SK-N-SH (cell line): ENCODE measurements around the gene AKR7A2. TPM values are rescaled to one million over a fixed set of nuclear protein-coding genes. Genes with fewer than 3 reads are reported as not detected.

ENCODE experiments used
- CTCF ChIA-PET: fragments of 300-600, 350-600 bp; formaldehyde crosslinking; extraction: SDS; loops from one replicate; lab custom pipeline; 2021; lab: Yijun Ruan, JAX
- POLR2A ChIA-PET: fragments of 350-600 bp; sonication (Branson Sonifier 250); formaldehyde crosslinking; extraction: SDS; loops from one replicate; lab custom pipeline; 2020; ENCODE audit warnings: antibody characterized with exemption, inconsistent platforms; lab: Yijun Ruan, JAX
- DNase-seq: peaks from one replicate; pipeline ENCODE4 v3.0.0; 2012
- H2AFZ ChIP-seq: fragments of 200-600 bp; sonication (generic); 2 replicates; pipeline ENCODE4 v1.8.1; 2016; ENCODE audit warnings: antibody characterized with exemption, mild to moderate bottlenecking, low read depth
- H3F3A ChIP-seq: fragments of 200-600 bp; sonication (generic); replicated peaks from 2 replicates; pipeline ENCODE3; 2016; ENCODE audit warnings: antibody characterized with exemption, mild to moderate bottlenecking; ENCODE audit not compliant: insufficient read depth
- H3K27ac ChIP-seq, 2 experiments: fragments of 200-500 bp in 1 of 2; fragments of 200-600 bp in 1 of 2; sonication (Bioruptor generic) in 1 of 2; sonication (generic), shearing (Covaris generic) in 1 of 2; 2 replicates each; pipeline versions ENCODE4 v1.5.1 to v1.6.1; 2014 to 2016; ENCODE audit warnings: low read depth in 2 of 2, inconsistent platforms in 1 of 2, low read length in 1 of 2, mild to moderate bottlenecking in 1 of 2, mixed read lengths in 1 of 2
- H3K27me3 ChIP-seq: fragments of 200-600 bp; sonication (generic), shearing (Covaris generic); 2 replicates; pipeline ENCODE4 v1.6.1; 2016; ENCODE audit warnings: mixed run types; ENCODE audit not compliant: insufficient read depth
- H3K36me3 ChIP-seq, 2 experiments: fragments of 200-500 bp in 1 of 2; fragments of 200-600 bp in 1 of 2; sonication (Bioruptor generic) in 1 of 2; sonication (generic) in 1 of 2; replicated peaks in 1 of 2; 2 replicates each; pipeline versions ENCODE3 to v1.5.1; 2014 to 2016; ENCODE audit warnings: low read length in 1 of 2, mild to moderate bottlenecking in 1 of 2; ENCODE audit not compliant: insufficient read depth in 2 of 2, control insufficient read depth in 1 of 2
- H3K4me1 ChIP-seq, 2 experiments: fragments of 200-500 bp in 1 of 2; fragments of 200-600 bp in 1 of 2; sonication (Bioruptor generic) in 1 of 2; sonication (generic), shearing (Covaris generic) in 1 of 2; 2 replicates each; pipeline versions ENCODE4 v1.5.1 to v1.6.1; 2014 to 2016; ENCODE audit warnings: low read depth in 1 of 2, low read length in 1 of 2, mixed run types in 1 of 2; ENCODE audit not compliant: insufficient read depth in 2 of 2, control insufficient read depth in 1 of 2
- H3K4me2 ChIP-seq: fragments of 200-600 bp; sonication (generic), shearing (Covaris generic); 2 replicates; pipeline ENCODE4 v1.6.1; 2017; ENCODE audit warnings: mixed run types
- H3K4me3 ChIP-seq, 2 experiments: fragments of 200-500 bp in 1 of 2; fragments of 200-600 bp in 1 of 2; sonication (Bioruptor generic) in 1 of 2; sonication (generic), shearing (Covaris generic) in 1 of 2; 2 replicates each; pipeline versions ENCODE4 v1.5.1 to v1.8.1; 2014 to 2016; ENCODE audit warnings: low read depth in 2 of 2, inconsistent platforms in 1 of 2, low read length in 1 of 2, mild to moderate bottlenecking in 1 of 2, mixed read lengths in 1 of 2, moderate library complexity in 1 of 2
- H3K79me2 ChIP-seq: fragments of 200-600 bp; sonication (generic); 2 replicates; pipeline ENCODE4 v1.8.1; 2017; ENCODE audit warnings: mild to moderate bottlenecking; ENCODE audit not compliant: insufficient read depth
- H3K9ac ChIP-seq: fragments of 200-600 bp; sonication (generic); 2 replicates; pipeline ENCODE4 v1.6.1; 2017; ENCODE audit warnings: mixed run types
- H3K9me2 ChIP-seq: fragments of 200-600 bp; sonication (generic); 2 replicates; pipeline ENCODE4 v1.6.1; 2017; ENCODE audit warnings: mixed run types
- H3K9me3 ChIP-seq: fragments of 200-600 bp; sonication (generic); 2 replicates; pipeline ENCODE4 v1.6.1; 2017; ENCODE audit warnings: mixed run types, mild to moderate bottlenecking, moderate library complexity
- H4K20me1 ChIP-seq: fragments of 200-600 bp; sonication (generic); 2 replicates; pipeline ENCODE4 v1.6.1; 2017; ENCODE audit warnings: mild to moderate bottlenecking, mixed run types; ENCODE audit not compliant: insufficient read depth
- CHD2 ChIP-seq: fragments of 150-350 bp; IDR thresholded peaks from 2 replicates; pipeline ENCODE4 v1.6.1; 2018; ENCODE audit warnings: low read length; ENCODE audit not compliant: partially characterized antibody
- EZH2phosphoT487 ChIP-seq: fragments of 200-600 bp; sonication (generic); IDR thresholded peaks from 2 replicates; pipeline ENCODE4 v1.6.1; 2017; ENCODE audit warnings: low read depth, mixed run types, mild to moderate bottlenecking, antibody characterized with exemption, moderate library complexity, borderline replicate concordance
- FOSL2 ChIP-seq: IDR thresholded peaks from 2 replicates; pipeline ENCODE4 v1.4.0; 2012; ENCODE audit warnings: low read depth, mild to moderate bottlenecking, moderate library complexity, borderline replicate concordance
- RAD21 ChIP-seq: IDR thresholded peaks from 2 replicates; pipeline ENCODE4 v1.6.1; 2012; ENCODE audit warnings: mild to moderate bottlenecking, low read length
- RCOR1 ChIP-seq: fragments of 150-350 bp; IDR thresholded peaks from 2 replicates; pipeline ENCODE4 v1.6.1; 2017; ENCODE audit warnings: antibody characterized with exemption, low read length
- SIN3A ChIP-seq: IDR thresholded peaks from 2 replicates; pipeline ENCODE4 v1.6.1; 2012; ENCODE audit warnings: low read depth, mild to moderate bottlenecking, low read length, moderate library complexity, borderline replicate concordance
- SMC3 ChIP-seq: IDR thresholded peaks from 2 replicates; pipeline ENCODE4 v1.6.1; 2012; ENCODE audit warnings: low read depth, low read length, improper control_type of control experiment
- YY1 ChIP-seq: IDR thresholded peaks from 2 replicates; pipeline ENCODE4 v1.4.0; 2012; ENCODE audit warnings: low read depth, mild to moderate bottlenecking
- WGBS: methylation state at CpG from one replicate; pipeline ENCODE4 v1.1.6; 2017; ENCODE audit warnings: low lambda C conversion rate; 5-methylcytosine and 5-hydroxymethylcytosine counted together
- polyA plus RNA-seq, 3 experiments: library from polyadenylated mRNA; depleted of rRNA; stranded (reverse); fragments of >200 nt; gene quantifications; 2 replicates each; pipeline ENCODE4 v1.2.3, GENCODE V29; 2012
- TF ChIP-seq, protein P1 (sequence below): IDR thresholded peaks from 2 replicates; pipeline ENCODE4; 2012
- TF ChIP-seq, protein P2 (sequence below): fragments of 150-350 bp; IDR thresholded peaks from 2 replicates; pipeline ENCODE4 v1.6.1; 2016; ENCODE audit warnings: mild to moderate bottlenecking, low read depth, low read length
- TF ChIP-seq, protein P3 (sequence below): fragments of 200-600 bp; sonication (generic); IDR thresholded peaks from 2 replicates; pipeline ENCODE4 v1.6.1; 2017; ENCODE audit warnings: antibody characterized with exemption, mild to moderate bottlenecking, moderate library complexity

Gene AKR7A2
- polyA plus RNA-seq, 1 of the 3 experiments (the other 2 are of a cell fraction), result 40.7 TPM

DNA sequence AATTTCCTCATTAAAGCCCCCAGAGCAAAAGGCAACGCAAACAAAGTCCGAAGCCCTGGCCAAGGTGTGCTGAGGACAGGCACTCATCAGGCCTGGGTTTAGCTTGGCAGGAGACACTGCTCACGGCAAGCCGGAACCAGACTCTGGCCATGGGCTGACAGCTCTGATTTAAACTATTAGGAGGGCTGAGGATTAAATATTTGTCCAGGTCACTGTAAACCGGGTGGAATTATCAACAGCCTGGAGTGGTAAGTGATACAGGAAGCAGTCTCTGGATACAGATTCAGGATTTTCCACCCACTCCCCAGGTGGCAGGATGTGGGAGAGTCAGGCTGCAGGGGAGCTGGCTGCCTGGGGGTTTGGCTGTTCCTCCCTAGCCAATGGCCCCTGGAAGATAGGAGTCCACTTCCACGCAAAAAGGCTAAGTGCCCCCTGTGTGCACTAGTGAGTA, 42.6 kb upstream of the AKR7A2 start (continued):
- TF ChIP-seq SIN3A (no peak), FOSL2 (no peak), CHD2 (no peak)

DNA sequence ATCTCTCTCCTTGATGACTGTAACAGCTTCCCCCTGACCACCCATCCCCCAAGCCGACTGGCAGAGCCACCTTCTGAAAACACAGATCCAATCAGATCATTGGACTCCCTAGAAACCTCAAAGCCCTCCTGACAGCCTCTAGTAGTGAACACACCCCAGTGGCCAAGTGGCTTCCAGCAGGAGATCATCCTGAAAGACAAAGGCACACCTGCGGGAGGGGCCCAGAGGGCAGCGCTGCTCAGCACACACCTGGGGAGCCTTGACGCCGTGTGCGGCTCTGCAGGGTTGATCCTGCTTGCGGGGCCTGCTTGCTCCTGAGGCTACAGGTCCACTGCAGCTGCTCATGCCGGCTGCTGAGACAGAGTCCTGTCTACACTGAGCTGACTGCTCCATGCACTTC, 41.7 kb upstream of the AKR7A2 start:
- H3F3A ChIP-seq, result no peaks in the 10 kb centered on the region
- no peak overlapping the region for H3K9ac ChIP-seq
- WGBS, result 89% methylated on average over 4 of the region's 8 CpGs
- no peaks in the 10 kb centered on the region for H3K9me2 ChIP-seq
- H4K20me1 ChIP-seq, result peaks cover 9% of the 10 kb centered on the region
- peaks cover 18 to 60% of the 10 kb centered on the region in 2 experiments for H3K36me3 ChIP-seq
- no peak overlapping the region for H2AFZ ChIP-seq
- H3K9me3 ChIP-seq, result no peaks in the 10 kb centered on the region
- no peak overlapping the region for H3K4me3 ChIP-seq
- POLR2A ChIA-PET, result no interaction called here
- H3K27ac ChIP-seq, result peak overlapping the region in 1 of 2 experiments; percentile 71; a peak in 2 of 4 replicates
- peaks cover 0 to 47% of the 10 kb centered on the region in 2 experiments; a peak in 1 of 4 replicates for H3K4me1 ChIP-seq
- no peak for DNase-seq
- peaks cover under 1% of the 10 kb centered on the region; the same call in 1 of the 2 replicates for H3K79me2 ChIP-seq
- H3K4me2 ChIP-seq, result no peak overlapping the region
- H3K27me3 ChIP-seq, result no peaks in the 10 kb centered on the region
- CTCF ChIA-PET, result interaction anchor here (0.9 to 5.3 kb wide), 3 partner anchors 9 to 35 kb away, joined by 4 to 31 read pairs (median 6); no protein-coding TSS in a partner anchor
- TF ChIP-seq, protein P1, sequence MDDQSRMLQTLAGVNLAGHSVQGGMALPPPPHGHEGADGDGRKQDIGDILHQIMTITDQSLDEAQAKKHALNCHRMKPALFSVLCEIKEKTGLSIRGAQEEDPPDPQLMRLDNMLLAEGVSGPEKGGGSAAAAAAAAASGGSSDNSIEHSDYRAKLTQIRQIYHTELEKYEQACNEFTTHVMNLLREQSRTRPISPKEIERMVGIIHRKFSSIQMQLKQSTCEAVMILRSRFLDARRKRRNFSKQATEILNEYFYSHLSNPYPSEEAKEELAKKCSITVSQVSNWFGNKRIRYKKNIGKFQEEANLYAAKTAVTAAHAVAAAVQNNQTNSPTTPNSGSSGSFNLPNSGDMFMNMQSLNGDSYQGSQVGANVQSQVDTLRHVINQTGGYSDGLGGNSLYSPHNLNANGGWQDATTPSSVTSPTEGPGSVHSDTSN, result no peak
- TF ChIP-seq YY1, result no peak
- TF ChIP-seq, all 33 proteins: peak for 0

DNA sequence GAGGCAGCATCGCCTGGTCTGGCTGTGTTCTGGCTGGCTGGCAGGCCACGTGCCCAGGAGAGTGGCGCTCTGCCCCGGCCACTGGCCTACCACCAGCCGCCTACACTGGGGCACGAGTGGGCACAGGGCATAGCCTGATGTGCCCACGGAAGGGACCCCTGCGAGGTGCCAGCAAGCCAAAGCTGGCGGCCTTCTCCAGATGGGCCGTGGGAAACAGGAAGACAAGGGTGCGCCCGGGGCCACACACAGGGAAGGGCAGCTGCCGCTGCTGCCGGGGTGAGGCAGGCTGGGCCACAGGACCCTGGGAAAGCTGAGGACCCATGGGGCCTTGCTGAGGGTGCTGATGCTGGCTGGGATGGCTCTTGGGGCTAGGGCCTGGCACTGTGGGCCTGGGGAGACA, 40.9 kb upstream of the AKR7A2 start:
- Histone ChIP-seq H3K79me2 (no peaks in the 10 kb centered on the region), H2AFZ (no peak overlapping the region), H3K27me3 (no peaks in the 10 kb centered on the region), H4K20me1 (0 out of 2 replicates have a peak, but pooled peaks cover 5% of the 10 kb centered on the region), H3K36me3 (peaks cover 17 to 66% of the 10 kb centered on the region in 2 experiments), H3K9me3 (no peaks in the 10 kb centered on the region), H3K4me2 (no peak overlapping the region), H3K4me3 (no peak overlapping the region), H3F3A (no peaks in the 10 kb centered on the region), H3K4me1 (peaks cover 0 to 53% of the 10 kb centered on the region in 2 experiments; a peak in 1 of 4 replicates), H3K27ac (peak overlapping the region in 1 of 2 experiments; percentile 71; a peak in 1 of 4 replicates), H3K9ac (no peak overlapping the region), H3K9me2 (no peaks in the 10 kb centered on the region)
- TF ChIP-seq EZH2phosphoT487, result no peak
- TF ChIP-seq CHD2, result no peak
- no peak for DNase-seq
- 96% methylated on average over 10 of the region's 14 CpGs for WGBS
- ChIA-PET POLR2A (no interaction called here), CTCF (interaction anchor here (0.6 to 5.3 kb wide), 5 partner anchors 9 to 301 kb away, joined by 3 to 31 read pairs (median 4); no protein-coding TSS in a partner anchor)

DNA sequence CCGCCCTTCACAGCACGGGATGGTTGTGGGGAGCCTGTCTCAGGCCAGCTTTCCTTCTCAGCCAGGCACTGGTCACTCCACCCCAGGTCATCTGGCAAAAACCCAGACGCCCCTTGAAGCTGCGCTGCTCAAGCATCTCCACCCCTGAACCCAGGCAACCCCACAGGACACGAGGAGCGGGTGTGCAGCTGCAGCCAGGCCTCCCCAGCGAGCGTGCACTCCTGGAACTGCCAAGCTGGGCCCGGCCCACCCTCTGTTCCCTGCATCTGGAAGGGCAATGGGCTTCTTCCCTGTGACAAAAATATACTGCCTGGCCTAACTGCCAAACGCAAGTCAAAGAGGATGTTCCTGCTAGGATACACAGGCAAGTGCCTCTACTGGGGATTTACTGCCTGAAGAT, 39.9 kb upstream of the AKR7A2 start:
- no peak overlapping the region for H2AFZ ChIP-seq
- H3K9me3 ChIP-seq, result no peaks in the 10 kb centered on the region
- H3K4me1 ChIP-seq, result peaks cover 0 to 60% of the 10 kb centered on the region in 2 experiments; a peak in 1 of 4 replicates
- peaks cover 23 to 65% of the 10 kb centered on the region in 2 experiments for H3K36me3 ChIP-seq
- no peak overlapping the region for H3K4me3 ChIP-seq
- no peaks in the 10 kb centered on the region for H3K27me3 ChIP-seq
- 0 out of 2 replicates have a peak, but pooled peaks cover 5% of the 10 kb centered on the region for H4K20me1 ChIP-seq
- TF ChIP-seq, protein P2, sequence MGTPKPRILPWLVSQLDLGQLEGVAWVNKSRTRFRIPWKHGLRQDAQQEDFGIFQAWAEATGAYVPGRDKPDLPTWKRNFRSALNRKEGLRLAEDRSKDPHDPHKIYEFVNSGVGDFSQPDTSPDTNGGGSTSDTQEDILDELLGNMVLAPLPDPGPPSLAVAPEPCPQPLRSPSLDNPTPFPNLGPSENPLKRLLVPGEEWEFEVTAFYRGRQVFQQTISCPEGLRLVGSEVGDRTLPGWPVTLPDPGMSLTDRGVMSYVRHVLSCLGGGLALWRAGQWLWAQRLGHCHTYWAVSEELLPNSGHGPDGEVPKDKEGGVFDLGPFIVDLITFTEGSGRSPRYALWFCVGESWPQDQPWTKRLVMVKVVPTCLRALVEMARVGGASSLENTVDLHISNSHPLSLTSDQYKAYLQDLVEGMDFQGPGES, result no peak
- TF ChIP-seq RAD21 (no peak), EZH2phosphoT487 (no peak), RCOR1 (no peak), SMC3 (no peak)
- TF ChIP-seq, protein P3, sequence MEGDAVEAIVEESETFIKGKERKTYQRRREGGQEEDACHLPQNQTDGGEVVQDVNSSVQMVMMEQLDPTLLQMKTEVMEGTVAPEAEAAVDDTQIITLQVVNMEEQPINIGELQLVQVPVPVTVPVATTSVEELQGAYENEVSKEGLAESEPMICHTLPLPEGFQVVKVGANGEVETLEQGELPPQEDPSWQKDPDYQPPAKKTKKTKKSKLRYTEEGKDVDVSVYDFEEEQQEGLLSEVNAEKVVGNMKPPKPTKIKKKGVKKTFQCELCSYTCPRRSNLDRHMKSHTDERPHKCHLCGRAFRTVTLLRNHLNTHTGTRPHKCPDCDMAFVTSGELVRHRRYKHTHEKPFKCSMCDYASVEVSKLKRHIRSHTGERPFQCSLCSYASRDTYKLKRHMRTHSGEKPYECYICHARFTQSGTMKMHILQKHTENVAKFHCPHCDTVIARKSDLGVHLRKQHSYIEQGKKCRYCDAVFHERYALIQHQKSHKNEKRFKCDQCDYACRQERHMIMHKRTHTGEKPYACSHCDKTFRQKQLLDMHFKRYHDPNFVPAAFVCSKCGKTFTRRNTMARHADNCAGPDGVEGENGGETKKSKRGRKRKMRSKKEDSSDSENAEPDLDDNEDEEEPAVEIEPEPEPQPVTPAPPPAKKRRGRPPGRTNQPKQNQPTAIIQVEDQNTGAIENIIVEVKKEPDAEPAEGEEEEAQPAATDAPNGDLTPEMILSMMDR, result no peak
- WGBS, result 100% methylated on average over 4 of the region's 10 CpGs
- peak overlapping the region in 1 of 2 experiments; percentile 51; a peak in 1 of 4 replicates for H3K27ac ChIP-seq
- CTCF ChIA-PET, result interaction anchor here (1.0 to 5.3 kb wide), 4 partner anchors 11 to 309 kb away, joined by 3 to 31 read pairs (median 4); no protein-coding TSS in a partner anchor
- no peak for DNase-seq
- no peaks in the 10 kb centered on the region for H3F3A ChIP-seq
- no peaks in the 10 kb centered on the region for H3K79me2 ChIP-seq
- H3K4me2 ChIP-seq, result no peak overlapping the region
- H3K9ac ChIP-seq, result no peak overlapping the region
- no peaks in the 10 kb centered on the region for H3K9me2 ChIP-seq
- POLR2A ChIA-PET, result no interaction called here
